ENCODE measurements around the gene CRYL1. TPM values are rescaled to one million over a fixed set of nuclear protein-coding genes. Genes with fewer than 3 reads are reported as not detected.

CRYL1 gene
- total and polyA plus RNA-seq, 12 donors = 10.6 to 68.0 (median 48.1) TPM

- no peak for DNase-seq
- intact Hi-C loops (cut with DNase I) = no loop called here
- H3K36me3 ChIP-seq (replicated peaks in 1 of 2) = no peaks in the 10 kb centered on the region
- H3K9me3 ChIP-seq (replicated peaks in 1 of 3) = no peaks in the 10 kb centered on the region
- H3K4me1 ChIP-seq (replicated peaks in 1 of 2) = no peaks in the 10 kb centered on the region
- no peak overlapping the region for H3K4me3 ChIP-seq
- H3K27ac ChIP-seq = no peak overlapping the region
- H3K27me3 ChIP-seq = no peaks in the 10 kb centered on the region
- no peak for TF ChIP-seq POLR2A (IDR thresholded peaks at IDR 0.05)
- TF ChIP-seq CTCF (IDR thresholded peaks at IDR 0.05) = no peak
- WGBS, 4 donors = 81 to 88% (median 84%) methylated on average over 8 of the region's 8 CpGs
Measured at GRCh38 chr13:20363172-20363571, 162.5 kb downstream of the CRYL1 start.

- H3K4me3 ChIP-seq = no peak overlapping the region
- intact Hi-C loops (cut with DNase I) = no loop called here
- H3K27ac ChIP-seq = no peak overlapping the region
- H3K27me3 ChIP-seq = no peaks in the 10 kb centered on the region
- H3K36me3 ChIP-seq (replicated peaks in 1 of 2) = no peaks in the 10 kb centered on the region
- no peak for TF ChIP-seq CTCF (IDR thresholded peaks at IDR 0.05)
- TF ChIP-seq POLR2A (IDR thresholded peaks at IDR 0.05) = no peak
- no peaks in the 10 kb centered on the region for H3K4me1 ChIP-seq (replicated peaks in 1 of 2)
- no peaks in the 10 kb centered on the region for H3K9me3 ChIP-seq (replicated peaks in 1 of 3)
- no peak for DNase-seq
- WGBS, 4 donors = 71 to 80% (median 75%) methylated on average over 16 to 17 of the region's 17 CpGs
Measured at GRCh38 chr13:20362484-20363041, 163.1 kb downstream of the CRYL1 start.

GRCh38 chr13:20360835-20361412 is 164.7 kb downstream of the CRYL1 start:
- TF ChIP-seq CTCF (IDR thresholded peaks at IDR 0.05) = no peak
- TF ChIP-seq POLR2A (IDR thresholded peaks at IDR 0.05) = no peak
- Histone ChIP-seq H3K36me3 (replicated peaks in 1 of 2) (no peaks in the 10 kb centered on the region), H3K27me3 (no peaks in the 10 kb centered on the region), H3K4me1 (replicated peaks in 1 of 2) (no peaks in the 10 kb centered on the region), H3K9me3 (replicated peaks in 1 of 3) (no peaks in the 10 kb centered on the region), H3K27ac (no peak overlapping the region), H3K4me3 (no peak overlapping the region)
- intact Hi-C loops (cut with DNase I) = no loop called here
- WGBS, 4 donors = 70 to 71% (median 71%) methylated on average over 5 of the region's 5 CpGs
- no peak for DNase-seq

- Histone ChIP-seq H3K36me3 (replicated peaks in 1 of 2) (no peaks in the 10 kb centered on the region), H3K4me3 (no peak overlapping the region), H3K27me3 (no peaks in the 10 kb centered on the region), H3K27ac (no peak overlapping the region), H3K4me1 (replicated peaks in 1 of 2) (no peaks in the 10 kb centered on the region), H3K9me3 (replicated peaks in 1 of 3) (no peaks in the 10 kb centered on the region)
- TF ChIP-seq CTCF (IDR thresholded peaks at IDR 0.05) = no peak
- no peak for TF ChIP-seq POLR2A (IDR thresholded peaks at IDR 0.05)
- intact Hi-C loops (cut with DNase I) = no loop called here
- peak; percentile 31 to 71 (median 63) for DNase-seq
- 51 to 54% (median 53%) methylated on average over 3 of the region's 3 CpGs for WGBS, 4 donors
Measured at GRCh38 chr13:20360041-20360491, 165.6 kb downstream of the CRYL1 start.

Measured in adrenal gland (tissue), 12 donors.